Adrenal gland (tissue), 12 donors: ENCODE results near the gene SMO. TPM values are rescaled to one million over a fixed set of nuclear protein-coding genes. Genes with fewer than 3 reads are reported as not detected.
"Not testable (repeated sequence)": the region's sequence is repeated elsewhere in the genome, so short reads cannot be mapped to it uniquely, and the experiment has no call there.

ENCODE experiments used
- DNase-seq, 7 donors: peaks; one replicate each; pipeline ENCODE4 v3.0.0-alpha.2; 2019 to 2020
- H3K27ac ChIP-seq, 5 donors: fragments of 200-600 bp; sonication (generic) in 4 of 5; 1 replicate in 3 of 5; 2 replicates in 2 of 5; pipeline versions ENCODE4 v1.5.1 to v1.8.0; 2016 to 2020; ENCODE audit warnings: mild to moderate bottlenecking in 1 of 5
- H3K27me3 ChIP-seq: fragments of 200-600 bp; 2 replicates; pipeline ENCODE4 v1.8.0; 2021
- H3K36me3 ChIP-seq, 2 donors: fragments of 200-600 bp; replicated peaks in 1 of 2; 1 replicate in 1 of 2; 2 replicates in 1 of 2; pipeline versions ENCODE4 v1.5.1 to v1.8.0; 2018 to 2022
- H3K4me1 ChIP-seq, 2 donors: fragments of 200-600 bp; replicated peaks in 1 of 2; 1 replicate in 1 of 2; 2 replicates in 1 of 2; pipeline versions ENCODE4 v1.5.1 to v1.8.0; 2018 to 2021
- H3K4me3 ChIP-seq, 4 donors: fragments of 200-600 bp; sonication (generic) in 3 of 4; one replicate each; pipeline ENCODE4 v1.5.1; 2016 to 2018
- H3K9me3 ChIP-seq, 3 donors: fragments of 200-600 bp; sonication (generic) in 1 of 3; replicated peaks in 1 of 3; 1 replicate in 2 of 3; 2 replicates in 1 of 3; pipeline versions ENCODE4 v1.5.1 to v1.8.0; 2016 to 2021
- POLR2A ChIP-seq, 2 donors: fragments of 450-650 bp; IDR thresholded peaks; one replicate each; pipeline ENCODE4 v1.6.1; 2017; ENCODE audit warnings: antibody characterized with exemption in 2 of 2, mild to moderate bottlenecking in 2 of 2, moderate library complexity in 1 of 2
- WGBS, 4 donors: extraction: QIAGEN DNeasy Blood & Tissue Kit in 2 of 4; methylation state at CpG; one replicate each; pipeline versions ENCODE4 v1.1.5 to v1.1.7; 2013 to 2017; 5-methylcytosine and 5-hydroxymethylcytosine counted together
- intact Hi-C, 2 donors: fragments of 100-400 bp; cut with DNase I; formaldehyde crosslinking; loops; one replicate each; pipeline versions ENCODE4 v1.14.1 to v1.15.0; 2022 to 2023
- polyA plus RNA-seq, 3 donors: library from polyadenylated mRNA; stranded (reverse); fragments of 200-250 nt in 2 of 3; fragments of 350-450 nt in 1 of 3; fragmentation: Illumina TruSeq in 1 of 3; extraction: RNeasy Lipid Tissue Mini Kit (QIAGEN cat#74804) in 1 of 3; gene quantifications; one replicate each; pipeline ENCODE4 v1.2.3, GENCODE V29; 2013 to 2014
- total RNA-seq, 9 donors: library from RNA; depleted of rRNA in 4 of 9; stranded (reverse); fragments of >200 nt in 4 of 9; fragments of 120-200 nt in 1 of 9; fragmentation: NEBNext Ultra II Directional in 1 of 9; extraction: Animal tissue kit (Norgen Biotek cat#: 25700) in 1 of 9; gene quantifications; one replicate each; pipeline versions ENCODE4 v1.1.0 to v1.2.4, GENCODE V29; 2013 to 2023
- TF ChIP-seq, protein P1 (sequence below), 6 experiments: fragments of 450-650 bp in 4 of 6; fragments of 200-600 bp in 2 of 6; sonication (generic) in 1 of 6; IDR thresholded peaks; 1 replicate in 5 of 6; 2 replicates in 1 of 6; pipeline versions ENCODE4 v1.5.1 to v1.8.0; 2016 to 2021; ENCODE audit warnings: antibody characterized with exemption in 6 of 6, mild to moderate bottlenecking in 2 of 6, moderate library complexity in 1 of 6
- donor health status: healthy with polysubstance abuse.
- donor health status: Bipolar disorder and iron deficiency.
- donor health status: DM: yes; HTN: yes; CAD: no.
- donor health status: DM: no; HTN: no; CAD: no.
- donor health status: DM: no; HTN: no; CAD: no.
- donor health status: DM: yes; HTN: yes; CAD: no.

The SMO gene
- total and polyA plus RNA-seq, 12 donors = 2.5 to 23.9 (median 9.4) TPM

DNA sequence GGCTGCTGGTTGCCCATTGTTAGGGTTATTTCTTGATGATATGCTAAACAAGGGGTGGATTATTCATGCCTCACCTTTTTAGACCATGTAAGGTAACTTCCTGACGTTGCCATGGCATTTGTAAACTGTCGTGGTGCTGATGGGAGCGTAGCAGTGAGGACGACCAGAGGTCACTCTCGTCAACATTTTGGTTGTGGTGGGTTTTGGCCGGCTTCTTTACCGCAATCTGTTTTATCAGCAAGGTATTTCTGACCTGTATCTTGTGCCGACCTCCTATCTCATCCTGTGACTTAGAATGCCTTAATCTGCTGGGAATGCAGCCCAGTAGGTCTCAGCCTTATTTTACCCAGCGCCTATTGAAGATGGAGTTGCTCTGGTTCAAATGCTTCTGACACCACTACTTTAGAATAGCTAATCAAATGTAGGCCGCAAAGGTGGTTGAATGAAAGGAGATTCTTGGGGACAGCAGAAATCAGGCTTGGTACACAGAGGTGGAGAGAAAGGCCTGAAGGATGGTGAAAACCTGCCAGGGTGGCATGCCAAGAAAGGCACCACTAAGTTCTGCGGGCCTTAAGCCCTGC, 17.9 kb upstream of the SMO start:
- Histone ChIP-seq H3K4me1 (peaks cover 0 to 7% of the 10 kb centered on the region in 2 donors), H3K36me3 (no peaks in the 10 kb centered on the region), H3K4me3 (no peak overlapping the region), H3K27ac (peak overlapping the region in 1 of 5 donors; percentile 81), H3K9me3 (no peaks in the 10 kb centered on the region), H3K27me3 (no peaks in the 10 kb centered on the region)
- DNase-seq = no peak
- TF ChIP-seq, protein P1, sequence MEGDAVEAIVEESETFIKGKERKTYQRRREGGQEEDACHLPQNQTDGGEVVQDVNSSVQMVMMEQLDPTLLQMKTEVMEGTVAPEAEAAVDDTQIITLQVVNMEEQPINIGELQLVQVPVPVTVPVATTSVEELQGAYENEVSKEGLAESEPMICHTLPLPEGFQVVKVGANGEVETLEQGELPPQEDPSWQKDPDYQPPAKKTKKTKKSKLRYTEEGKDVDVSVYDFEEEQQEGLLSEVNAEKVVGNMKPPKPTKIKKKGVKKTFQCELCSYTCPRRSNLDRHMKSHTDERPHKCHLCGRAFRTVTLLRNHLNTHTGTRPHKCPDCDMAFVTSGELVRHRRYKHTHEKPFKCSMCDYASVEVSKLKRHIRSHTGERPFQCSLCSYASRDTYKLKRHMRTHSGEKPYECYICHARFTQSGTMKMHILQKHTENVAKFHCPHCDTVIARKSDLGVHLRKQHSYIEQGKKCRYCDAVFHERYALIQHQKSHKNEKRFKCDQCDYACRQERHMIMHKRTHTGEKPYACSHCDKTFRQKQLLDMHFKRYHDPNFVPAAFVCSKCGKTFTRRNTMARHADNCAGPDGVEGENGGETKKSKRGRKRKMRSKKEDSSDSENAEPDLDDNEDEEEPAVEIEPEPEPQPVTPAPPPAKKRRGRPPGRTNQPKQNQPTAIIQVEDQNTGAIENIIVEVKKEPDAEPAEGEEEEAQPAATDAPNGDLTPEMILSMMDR (IDR thresholded peaks at IDR 0.05) = no peak
- no peak for TF ChIP-seq POLR2A (IDR thresholded peaks at IDR 0.05)
- intact Hi-C loops = no loop called here
- WGBS, 4 donors = 88 to 94% (median 92%) methylated on average over 11 of the region's 11 CpGs

DNA sequence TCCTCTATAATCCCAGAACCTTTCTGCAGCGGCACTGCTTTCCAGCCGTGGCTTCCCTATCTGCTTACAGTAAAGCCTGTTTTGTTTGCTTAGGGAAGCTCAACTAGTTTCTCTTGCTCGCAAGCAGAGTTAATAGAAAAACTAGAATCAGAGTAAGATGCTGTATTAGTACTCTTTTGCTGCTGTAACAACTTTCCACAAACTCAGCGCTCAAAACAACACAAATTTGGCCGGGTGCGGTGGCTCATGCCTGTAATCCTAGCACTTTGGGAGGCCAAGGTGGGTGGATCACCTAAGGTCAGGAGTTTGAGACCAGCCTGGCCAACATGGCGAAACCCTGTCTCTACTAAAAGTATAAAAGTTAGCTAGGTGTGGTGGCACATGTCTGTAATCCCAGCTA, 14.6 kb upstream of the SMO start:
- DNase-seq, intact Hi-C loops, H3K27me3 ChIP-seq, H3K27ac ChIP-seq, H3K4me3 ChIP-seq, H3K4me1 ChIP-seq, H3K36me3 ChIP-seq, H3K9me3 ChIP-seq: not testable (repeated sequence)
- WGBS, 4 donors = 90 to 95% (median 94%) methylated on average over 7 of the region's 7 CpGs

DNA sequence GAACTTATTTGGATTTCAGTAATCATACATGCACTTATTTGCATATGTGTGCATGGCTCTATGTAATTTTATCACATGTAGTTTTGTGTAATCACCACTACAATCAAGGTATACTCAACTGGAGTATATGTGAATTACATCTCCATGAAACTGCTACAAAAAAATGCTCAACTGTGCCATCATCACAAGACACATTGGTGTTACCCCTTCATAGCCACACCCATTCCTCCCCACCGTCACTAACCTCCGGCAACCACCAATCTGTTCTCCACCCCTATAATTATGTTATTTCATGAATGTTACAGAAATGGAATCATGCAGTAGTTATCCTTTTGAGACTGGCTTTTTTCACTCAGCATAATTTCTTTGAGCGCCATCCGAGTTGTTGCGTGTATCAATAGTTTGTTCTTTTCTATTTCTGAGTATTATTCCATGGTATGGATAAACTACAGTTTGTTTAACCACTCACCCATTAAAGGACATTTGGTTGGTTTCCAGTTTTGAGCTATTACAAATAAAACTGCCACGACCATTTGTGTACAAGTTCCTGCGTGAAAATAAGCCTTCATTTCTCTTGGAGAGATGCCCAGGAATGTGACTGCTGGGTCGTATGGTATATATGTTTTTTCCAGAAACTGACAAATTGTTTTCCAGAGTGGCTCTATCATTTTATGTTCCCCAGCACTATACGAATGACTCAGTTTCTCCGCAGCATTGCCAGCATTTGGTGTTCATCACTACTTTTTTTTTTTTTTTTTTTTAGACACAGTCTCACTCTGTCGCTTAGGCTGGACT, 11.3 kb upstream of the SMO start:
- no peak for DNase-seq
- Histone ChIP-seq H3K27ac (no peak overlapping the region), H3K4me3 (no peak overlapping the region), H3K36me3 (no peaks in the 10 kb centered on the region), H3K9me3 (no peaks in the 10 kb centered on the region), H3K4me1 (no peaks in the 10 kb centered on the region), H3K27me3 (no peaks in the 10 kb centered on the region)
- TF ChIP-seq, protein P1 (IDR thresholded peaks at IDR 0.05) = no peak
- no peak for TF ChIP-seq POLR2A (IDR thresholded peaks at IDR 0.05)
- intact Hi-C loops = no loop called here
- 61 to 67% (median 64%) methylated on average over 11 of the region's 11 CpGs for WGBS, 4 donors

DNA sequence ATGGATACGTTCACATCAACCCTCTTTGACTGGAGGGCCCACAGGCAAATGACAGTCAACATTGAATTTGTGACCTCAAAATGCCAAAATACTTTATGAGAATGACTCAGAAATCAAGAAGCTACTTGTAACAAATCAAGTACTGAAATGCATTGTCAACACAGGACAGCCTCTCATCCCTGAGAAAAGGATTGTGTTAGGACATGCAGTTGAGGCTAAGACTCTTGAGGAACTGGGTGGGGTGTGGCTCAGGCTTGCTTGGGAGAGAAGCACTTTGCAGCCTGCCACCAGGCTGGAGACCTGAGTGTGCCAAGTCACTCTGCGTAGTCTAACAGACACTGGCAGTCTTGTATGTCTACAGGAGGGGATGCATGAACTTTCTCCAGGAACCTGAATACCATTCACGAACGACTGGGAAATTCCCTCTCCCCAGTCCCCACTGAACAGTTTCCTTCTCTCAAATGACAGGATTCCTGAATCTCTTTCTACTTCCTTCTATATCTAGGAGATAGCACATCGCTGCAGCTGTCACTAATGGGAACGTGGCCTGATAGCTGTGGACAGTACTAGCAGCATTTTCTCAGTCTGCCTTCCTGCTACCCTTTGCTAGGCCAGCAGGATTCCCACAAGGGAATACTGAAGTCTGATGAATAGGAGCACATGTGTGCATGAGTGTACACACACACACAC, 3.3 kb upstream of the SMO start:
- Histone ChIP-seq H3K36me3 (no peaks in the 10 kb centered on the region), H3K4me1 (peaks cover 0 to 4% of the 10 kb centered on the region in 2 donors), H3K27ac (no peak overlapping the region), H3K4me3 (no peak overlapping the region), H3K27me3 (no peaks in the 10 kb centered on the region), H3K9me3 (no peaks in the 10 kb centered on the region)
- WGBS, 4 donors = 63 to 81% (median 75%) methylated on average over 6 of the region's 6 CpGs
- TF ChIP-seq, protein P1 (IDR thresholded peaks at IDR 0.05) = no peak
- no peak for TF ChIP-seq POLR2A (IDR thresholded peaks at IDR 0.05)
- intact Hi-C loops = no loop called here
- DNase-seq = no peak
